H9 (cell line): Measurements from ENCODE around the gene ACAD10. TPM values are rescaled to one million over a fixed set of nuclear protein-coding genes. Genes with fewer than 3 reads are reported as not detected.

ENCODE experiments used
- DNase-seq: peaks from one replicate; pipeline ENCODE4 v3.0.0-alpha.2; 2017
- H2AFZ ChIP-seq: one replicate; pipeline ENCODE4 v1.6.1; 2013; ENCODE audit warnings: mild to moderate bottlenecking, low read length, control low read depth, moderate library complexity
- H2AK5ac ChIP-seq: 2 replicates; pipeline ENCODE4 v1.6.1; 2013; ENCODE audit warnings: low read length, control low read depth, mixed read lengths; ENCODE audit not compliant: insufficient read length
- H2BK120ac ChIP-seq: one replicate; pipeline ENCODE4 v1.6.1; 2013; ENCODE audit warnings: low read depth, mild to moderate bottlenecking, low read length, control low read depth, inconsistent platforms; ENCODE audit not compliant: poor library complexity, severe bottlenecking
- H2BK12ac ChIP-seq: 2 replicates; pipeline ENCODE4 v1.6.1; 2013; ENCODE audit warnings: low read length, control low read depth, mixed read lengths, low read depth; ENCODE audit not compliant: insufficient read length
- H2BK15ac ChIP-seq: 2 replicates; pipeline ENCODE4 v1.6.1; 2013; ENCODE audit warnings: low read depth, low read length, control low read depth
- H2BK20ac ChIP-seq: one replicate; pipeline ENCODE4 v1.6.1; 2013; ENCODE audit warnings: low read depth, mild to moderate bottlenecking, low read length, control low read depth, inconsistent platforms; ENCODE audit not compliant: poor library complexity, severe bottlenecking
- H2BK5ac ChIP-seq: 2 replicates; pipeline ENCODE4 v1.6.1; 2013; ENCODE audit warnings: low read length, control low read depth, mixed read lengths; ENCODE audit not compliant: insufficient read length
- H3K14ac ChIP-seq: 2 replicates; pipeline ENCODE4 v1.6.1; 2013; ENCODE audit warnings: low read length, control low read depth; ENCODE audit not compliant: insufficient read depth
- H3K18ac ChIP-seq: 2 replicates; pipeline ENCODE4 v1.6.1; 2013; ENCODE audit warnings: low read depth, mild to moderate bottlenecking, mixed read lengths, low read length, control low read depth; ENCODE audit not compliant: insufficient read length
- H3K23ac ChIP-seq: 2 replicates; pipeline ENCODE4 v1.6.1; 2013; ENCODE audit warnings: low read length, control low read depth, mixed read lengths, low read depth; ENCODE audit not compliant: insufficient read length
- H3K23me2 ChIP-seq: 2 replicates; pipeline ENCODE4 v1.6.1; 2013; ENCODE audit warnings: low read depth, mild to moderate bottlenecking, mixed read lengths, low read length, control low read depth; ENCODE audit not compliant: insufficient read length, poor library complexity, severe bottlenecking
- H3K27ac ChIP-seq: 2 replicates; pipeline ENCODE4 v1.5.1; 2013; ENCODE audit warnings: low read length, control low read depth, mixed read lengths, low read depth; ENCODE audit not compliant: insufficient read length
- H3K27me3 ChIP-seq: 2 replicates; pipeline ENCODE4 v1.6.1; 2013; ENCODE audit warnings: low read length, control low read depth, inconsistent platforms; ENCODE audit not compliant: insufficient read depth
- H3K4ac ChIP-seq: 2 replicates; pipeline ENCODE4 v1.6.1; 2013; ENCODE audit warnings: low read depth, mild to moderate bottlenecking, control low read depth, inconsistent platforms, low read length, moderate library complexity
- H3K4me1 ChIP-seq: 2 replicates; pipeline ENCODE4 v1.6.1; 2013; ENCODE audit warnings: low read length, control low read depth, inconsistent platforms; ENCODE audit not compliant: insufficient read depth
- H3K4me2 ChIP-seq: 2 replicates; pipeline ENCODE4 v1.6.1; 2013; ENCODE audit warnings: low read length, control low read depth, mixed read lengths; ENCODE audit not compliant: insufficient read length, insufficient read depth
- H3K56ac ChIP-seq: 2 replicates; pipeline ENCODE4 v1.6.1; 2013; ENCODE audit warnings: low read depth, mild to moderate bottlenecking, mixed read lengths, low read length, control low read depth; ENCODE audit not compliant: insufficient read length
- H3K79me1 ChIP-seq: 2 replicates; pipeline ENCODE4 v1.6.1; 2013; ENCODE audit warnings: low read depth, mild to moderate bottlenecking, moderate library complexity, low read length, control low read depth, inconsistent platforms; ENCODE audit not compliant: insufficient read depth, poor library complexity, severe bottlenecking
- H3K79me2 ChIP-seq: 2 replicates; pipeline ENCODE4 v1.6.1; 2013; ENCODE audit warnings: low read length, control low read depth, inconsistent platforms; ENCODE audit not compliant: insufficient read depth
- H3K9ac ChIP-seq: 2 replicates; pipeline ENCODE4 v1.6.1; 2013; ENCODE audit warnings: low read length, control low read depth, mixed read lengths; ENCODE audit not compliant: insufficient read length; ENCODE audit errors: extremely low read depth
- H3K9me3 ChIP-seq: one replicate; pipeline ENCODE4 v1.6.1; 2013; ENCODE audit warnings: low read depth, low read length, inconsistent platforms; ENCODE audit not compliant: control insufficient read depth
- H3T11ph ChIP-seq: one replicate; pipeline ENCODE4 v1.6.1; 2013; ENCODE audit warnings: mild to moderate bottlenecking, low read length, control low read depth, inconsistent platforms
- H4K20me1 ChIP-seq: one replicate; pipeline ENCODE4 v1.6.1; 2013; ENCODE audit not compliant: control insufficient read depth, insufficient read length, insufficient read depth
- H4K5ac ChIP-seq: 2 replicates; pipeline ENCODE4 v1.6.1; 2013; ENCODE audit warnings: low read depth, mild to moderate bottlenecking, mixed read lengths, low read length, control low read depth; ENCODE audit not compliant: insufficient read length
- H4K8ac ChIP-seq: replicated peaks from 2 replicates; pipeline ENCODE4 v1.6.1; 2013; ENCODE audit warnings: low read length, control low read depth, mixed read lengths, low read depth; ENCODE audit not compliant: insufficient read length
- H4K91ac ChIP-seq: 2 replicates; pipeline ENCODE4 v1.6.1; 2013; ENCODE audit warnings: low read depth, mild to moderate bottlenecking, moderate library complexity, mixed read lengths, low read length, control low read depth; ENCODE audit not compliant: insufficient read length
- H3K27ac Mint-ChIP-seq, 3 experiments: 2 replicates in 2 of 3; 3 replicates in 1 of 3; pipeline ENCODE4 v1.8.0; 2020 to 2021; ENCODE audit warnings: mixed read lengths in 3 of 3, mild to moderate bottlenecking in 1 of 3, moderate library complexity in 1 of 3
- H3K27me3 Mint-ChIP-seq: 2 replicates; pipeline ENCODE4 v1.8.0; 2021; ENCODE audit warnings: low read depth, mild to moderate bottlenecking, moderate library complexity, mixed read lengths
- H3K36me3 Mint-ChIP-seq, 3 experiments: 2 replicates in 2 of 3; 3 replicates in 1 of 3; pipeline ENCODE4 v1.8.0; 2020 to 2021; ENCODE audit warnings: low read depth in 3 of 3, mixed read lengths in 3 of 3; ENCODE audit not compliant: insufficient read depth in 1 of 3
- H3K4me1 Mint-ChIP-seq, 2 experiments: 2 replicates each; pipeline ENCODE4 v1.8.0; 2020; ENCODE audit warnings: mixed read lengths in 2 of 2
- H3K4me3 Mint-ChIP-seq, 2 experiments: 2 replicates in 1 of 2; 3 replicates in 1 of 2; pipeline ENCODE4 v1.8.0; 2020 to 2021; ENCODE audit warnings: mild to moderate bottlenecking in 2 of 2, mixed read lengths in 2 of 2, moderate library complexity in 1 of 2
- H3K9me3 Mint-ChIP-seq, 2 experiments: 2 replicates in 1 of 2; 3 replicates in 1 of 2; pipeline ENCODE4 v1.8.0; 2020; ENCODE audit warnings: mild to moderate bottlenecking in 2 of 2, mixed read lengths in 2 of 2, moderate library complexity in 1 of 2
- WGBS: extraction: QIAGEN DNeasy Blood & Tissue Kit; methylation state at CpG from one replicate; pipeline ENCODE4 v1.1.7; 2013; ENCODE audit warnings: missing lambda C conversion rate, low lambda C conversion rate, mixed read lengths; ENCODE audit not compliant: insufficient read length; ENCODE audit errors: extremely low coverage; 5-methylcytosine and 5-hydroxymethylcytosine counted together
- total RNA-seq: library from RNA; stranded (reverse); gene quantifications from 2 replicates; pipeline ENCODE4 v1.2.1, GENCODE V29; 2021
- TF ChIP-seq, protein P1 (sequence below): fragments of 200-600 bp; sonication (generic); conservative IDR thresholded peaks from 3 replicates; pipeline ENCODE4 v1.8.0; 2021; ENCODE audit warnings: antibody characterized with exemption, mild to moderate bottlenecking

ACAD10 gene
- total RNA-seq, 1 experiment from 2014 or later: 25.7 TPM

- WGBS: no CpG with 5 or more reads among the region's 10 CpGs
- Histone ChIP-seq H3K9ac (no peak overlapping the region), H2BK120ac (no peak overlapping the region), H3K18ac (no peak overlapping the region), H3K4me1 (no peaks in the 10 kb centered on the region; the same call in 1 of the 2 replicates), H3K9me3 (no peaks in the 10 kb centered on the region), H2BK15ac (no peak overlapping the region), H2BK20ac (no peak overlapping the region), H3K56ac (no peak overlapping the region), H4K5ac (no peak overlapping the region), H3K27ac (no peak overlapping the region), H3T11ph (no peak overlapping the region), H3K23me2 (no peaks in the 10 kb centered on the region), H4K91ac (no peak overlapping the region), H3K4me2 (no peak overlapping the region), H3K27me3 (no peaks in the 10 kb centered on the region), H3K79me1 (no peaks in the 10 kb centered on the region), H2AK5ac (no peak overlapping the region), H4K8ac (no peak overlapping the region), H3K4ac (no peak overlapping the region), H3K14ac (no peak overlapping the region), H2AFZ (no peak overlapping the region), H4K20me1 (no peaks in the 10 kb centered on the region), H2BK5ac (no peak overlapping the region), H3K23ac (no peak overlapping the region), H2BK12ac (no peak overlapping the region), H3K79me2 (0 out of 2 replicates have a peak, but pooled peaks cover 2% of the 10 kb centered on the region)
- Mint-ChIP-seq H3K9me3 (no peaks in the 10 kb centered on the region; a peak in 1 of 5 replicates), H3K4me3 (no peak overlapping the region), H3K36me3 (peaks cover 26 to 46% (median 41%) of the 10 kb centered on the region in 3 experiments; a peak in 6 of 7 replicates), H3K27ac (peak overlapping the region in 2 of 3 experiments; percentile 42 to 70; a peak in 1 of 7 replicates), H3K27me3 (no peaks in the 10 kb centered on the region), H3K4me1 (peaks cover 8 to 11% of the 10 kb centered on the region in 2 experiments)
- no peak for DNase-seq
- TF ChIP-seq, protein P1, sequence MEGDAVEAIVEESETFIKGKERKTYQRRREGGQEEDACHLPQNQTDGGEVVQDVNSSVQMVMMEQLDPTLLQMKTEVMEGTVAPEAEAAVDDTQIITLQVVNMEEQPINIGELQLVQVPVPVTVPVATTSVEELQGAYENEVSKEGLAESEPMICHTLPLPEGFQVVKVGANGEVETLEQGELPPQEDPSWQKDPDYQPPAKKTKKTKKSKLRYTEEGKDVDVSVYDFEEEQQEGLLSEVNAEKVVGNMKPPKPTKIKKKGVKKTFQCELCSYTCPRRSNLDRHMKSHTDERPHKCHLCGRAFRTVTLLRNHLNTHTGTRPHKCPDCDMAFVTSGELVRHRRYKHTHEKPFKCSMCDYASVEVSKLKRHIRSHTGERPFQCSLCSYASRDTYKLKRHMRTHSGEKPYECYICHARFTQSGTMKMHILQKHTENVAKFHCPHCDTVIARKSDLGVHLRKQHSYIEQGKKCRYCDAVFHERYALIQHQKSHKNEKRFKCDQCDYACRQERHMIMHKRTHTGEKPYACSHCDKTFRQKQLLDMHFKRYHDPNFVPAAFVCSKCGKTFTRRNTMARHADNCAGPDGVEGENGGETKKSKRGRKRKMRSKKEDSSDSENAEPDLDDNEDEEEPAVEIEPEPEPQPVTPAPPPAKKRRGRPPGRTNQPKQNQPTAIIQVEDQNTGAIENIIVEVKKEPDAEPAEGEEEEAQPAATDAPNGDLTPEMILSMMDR: no peak
Observed at GRCh38 chr12:111780166-111780565, 94.3 kb downstream of the ACAD10 start.
